A204.1 (cell line): ENCODE results near the gene FAM83C.

Experiments used
- FAIRE-seq: peaks from 2 replicates; lab custom pipeline; 2012; peaks lifted over from hg19 to GRCh38; lab: Jason Lieb, UNC

The FAM83C gene

DNA sequence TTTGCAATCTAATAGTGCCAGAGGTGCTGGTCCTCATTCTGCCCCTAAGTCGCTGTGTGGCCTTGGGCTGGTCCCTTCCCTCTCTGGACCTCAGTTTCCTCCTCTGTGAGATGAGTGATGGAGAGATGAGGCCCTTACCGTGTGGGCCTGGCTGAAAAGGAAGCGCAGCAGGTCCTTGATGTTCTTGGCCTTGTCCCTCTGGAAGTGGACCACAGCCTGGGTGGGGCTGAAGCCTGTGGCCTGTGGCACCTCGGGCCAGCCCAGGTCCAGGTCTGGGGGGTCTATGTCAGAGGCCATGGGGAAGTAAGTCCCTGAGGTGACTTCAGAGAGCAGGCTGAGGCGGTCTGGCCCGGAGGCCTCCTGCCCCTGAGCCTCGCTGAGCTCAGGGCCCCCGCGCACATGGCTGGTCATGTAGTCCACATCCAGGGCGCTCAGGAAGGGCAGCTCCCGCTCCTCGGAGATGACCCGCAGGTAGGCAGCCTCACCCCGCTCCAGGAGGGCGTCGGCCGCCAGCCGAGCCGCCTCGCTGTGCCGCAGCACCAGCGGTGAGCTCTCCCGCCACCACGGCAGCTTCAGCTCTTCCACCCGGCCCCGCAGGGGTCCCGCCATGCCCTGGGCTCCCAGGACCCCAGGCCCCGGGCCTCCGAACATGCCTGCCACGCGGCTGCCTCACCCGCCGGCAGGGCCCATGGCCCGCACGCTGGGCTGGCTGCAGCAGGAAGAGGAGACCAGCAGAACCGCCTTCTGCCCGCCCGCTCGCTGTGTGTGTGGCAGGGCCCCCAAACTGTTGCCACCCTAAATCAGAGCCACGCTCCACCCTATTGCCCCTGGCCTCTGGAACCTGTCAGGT is at the start of gene FAM83C:
Gene FAM83C, minus strand, starts transcription at position 772 of the 850 bp plus-strand sequence. Its CDS starts 121 bp downstream, at position 651.
- no peak for FAIRE-seq

DNA sequence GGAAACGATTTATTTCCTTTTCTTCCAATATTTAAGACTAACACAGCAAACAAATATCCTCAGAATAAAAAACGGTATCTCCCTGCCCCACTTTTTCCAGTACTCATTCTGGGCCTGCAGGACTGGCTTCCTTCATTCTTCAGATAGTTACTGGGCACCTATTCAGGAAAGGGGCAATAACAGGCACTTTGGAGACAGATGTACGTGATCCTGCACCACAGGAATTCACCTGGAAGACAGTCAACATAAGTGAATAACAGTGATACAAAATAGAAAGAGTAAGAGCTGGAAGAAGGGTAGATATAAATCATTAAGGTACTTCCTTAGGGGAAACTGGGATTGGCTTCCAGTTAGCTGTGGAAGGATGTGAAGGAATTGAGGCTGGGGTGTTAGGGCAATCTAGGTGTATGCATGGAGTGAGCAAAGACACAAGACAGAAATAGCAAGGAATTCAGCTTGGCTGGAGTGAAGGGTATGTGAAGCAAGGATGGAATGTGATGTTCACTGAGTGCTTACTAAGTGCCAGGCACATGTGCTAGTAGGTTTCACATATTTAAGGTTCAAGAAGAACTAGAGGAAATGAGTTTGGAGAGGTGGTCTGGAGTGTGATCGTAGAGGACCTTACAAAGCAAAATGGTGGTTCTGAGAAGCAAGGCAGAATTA is 49.3 kb upstream of the FAM83C start:
- no peak for FAIRE-seq

DNA sequence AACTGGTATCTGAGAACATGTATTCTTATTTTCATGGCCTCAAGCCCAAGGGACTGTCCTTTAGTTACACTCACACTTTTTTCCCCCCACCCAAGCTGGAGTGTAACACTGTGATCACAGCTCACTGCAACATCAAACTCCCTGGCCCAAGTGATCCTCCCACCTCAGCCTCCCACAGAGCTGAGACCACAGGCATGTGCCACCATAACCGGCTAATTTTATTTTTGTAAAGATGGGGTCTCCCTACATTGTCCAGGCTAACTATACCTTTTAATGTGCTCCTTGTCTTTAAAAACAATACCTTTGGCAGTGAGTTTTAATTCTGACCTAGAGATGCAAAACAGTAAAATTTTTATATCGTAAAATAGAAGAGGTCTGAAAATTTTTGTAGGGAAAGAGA is 48.2 kb upstream of the FAM83C start:
- FAIRE-seq, result no peak

GRCh38 chr20:35339636-35340035 is 47.4 kb upstream of the FAM83C start:
- no peak for FAIRE-seq

DNA sequence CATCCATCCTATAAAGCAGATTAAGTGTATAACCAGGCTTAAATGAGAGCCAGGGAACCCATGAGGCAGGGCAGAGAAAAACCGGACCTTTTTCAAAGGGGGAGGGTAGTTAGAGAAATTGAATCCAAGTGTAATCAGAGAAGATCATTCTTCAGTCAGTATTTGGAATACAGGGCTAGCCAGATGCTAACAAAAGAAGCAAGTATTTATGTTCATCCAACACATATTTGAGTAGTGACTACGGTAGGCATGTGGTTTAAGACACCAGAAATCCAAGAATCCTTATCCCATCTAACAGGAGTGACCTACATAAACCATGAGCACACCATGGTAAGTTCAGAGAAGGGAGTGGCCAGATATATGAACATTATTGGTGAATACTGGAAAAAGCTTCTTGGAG is 46.8 kb upstream of the FAM83C start:
- FAIRE-seq, result no peak

GRCh38 chr20:35334311-35335101 is 42.3 kb upstream of the FAM83C start:
- FAIRE-seq, result no peak

DNA sequence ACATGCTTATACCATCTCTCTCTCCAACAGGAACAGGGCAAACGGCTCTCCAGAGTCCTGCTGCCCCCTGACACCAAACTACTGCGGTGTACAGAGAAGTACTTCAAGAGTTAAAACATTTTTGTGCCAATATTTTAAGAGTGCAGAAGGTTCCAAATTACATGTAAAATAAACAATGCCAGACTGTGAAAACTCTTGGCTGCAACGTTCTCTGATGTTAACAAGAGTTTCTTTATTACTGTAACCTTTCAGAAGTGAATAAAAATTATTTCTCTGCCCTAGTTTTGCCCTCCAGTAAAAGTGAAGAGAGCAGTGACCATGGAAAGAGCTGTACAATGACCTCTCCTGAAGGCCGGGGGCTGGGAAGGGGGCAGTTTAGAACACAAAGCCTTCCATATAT is 41.4 kb upstream of the FAM83C start:
- FAIRE-seq, result no peak

GRCh38 chr20:35332540-35333200 is 40.4 kb upstream of the FAM83C start:
- no peak for FAIRE-seq

- no peak for FAIRE-seq
Observed at GRCh38 chr20:35329435-35330139, 37.4 kb upstream of the FAM83C start.

DNA sequence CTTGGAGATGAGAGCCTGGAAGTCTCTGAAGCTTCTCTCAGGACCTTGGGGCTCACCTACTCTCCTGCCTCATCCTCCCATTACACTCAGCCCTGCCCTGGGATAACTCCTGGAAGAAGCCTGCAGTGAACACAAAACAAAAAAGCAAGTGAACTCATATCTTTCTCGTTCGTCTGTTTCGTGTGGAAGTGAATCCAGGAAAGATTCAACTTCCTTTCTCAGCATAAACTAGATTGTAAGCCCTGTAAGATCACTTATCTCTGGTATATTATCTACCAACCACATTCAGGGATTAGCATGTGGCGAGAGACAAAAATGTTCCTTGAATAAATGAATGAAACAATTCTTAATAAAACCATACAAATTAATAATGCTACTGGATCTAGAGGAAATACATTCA is 36.5 kb upstream of the FAM83C start:
- FAIRE-seq, result no peak

GRCh38 chr20:35328095-35328685 is 36.0 kb upstream of the FAM83C start:
- FAIRE-seq, result no peak

GRCh38 chr20:35327074-35327976 is 35.1 kb upstream of the FAM83C start:
- FAIRE-seq, result no peak

GRCh38 chr20:35326740-35327073 is 34.5 kb upstream of the FAM83C start:
- no peak for FAIRE-seq

DNA sequence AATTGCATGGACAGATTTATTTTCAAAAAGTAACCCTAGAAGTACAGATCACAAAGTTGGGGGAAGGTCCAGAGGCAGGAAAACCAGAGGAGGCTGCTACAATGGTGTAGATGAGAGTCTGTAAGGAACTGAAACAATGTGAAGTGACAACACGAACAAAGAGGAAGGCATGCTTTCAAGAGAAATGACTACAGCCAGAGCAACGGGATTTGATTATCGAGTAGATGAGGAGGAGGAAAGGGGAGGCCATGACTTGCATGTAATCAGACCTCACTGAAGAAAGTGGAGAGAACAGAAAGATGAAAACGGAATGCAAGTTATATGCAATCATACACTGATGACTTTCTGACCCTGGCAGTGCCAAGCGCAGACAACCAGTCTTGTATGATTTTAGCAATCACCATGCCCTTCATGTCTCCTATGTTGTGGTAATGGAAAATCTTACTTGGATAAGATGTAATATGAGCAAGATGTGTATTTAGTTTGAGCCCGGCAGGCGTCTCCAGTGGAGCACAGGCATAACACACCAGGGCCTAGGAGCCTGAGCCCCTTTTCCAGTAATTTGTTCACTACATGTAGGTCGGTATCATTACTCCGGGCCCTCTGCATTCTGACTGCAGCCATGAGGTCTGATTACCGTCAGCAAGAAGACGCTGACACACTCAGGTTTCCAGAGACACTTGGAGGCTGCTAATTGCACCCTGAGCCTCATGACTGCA is 34.0 kb upstream of the FAM83C start:
- FAIRE-seq, result no peak

DNA sequence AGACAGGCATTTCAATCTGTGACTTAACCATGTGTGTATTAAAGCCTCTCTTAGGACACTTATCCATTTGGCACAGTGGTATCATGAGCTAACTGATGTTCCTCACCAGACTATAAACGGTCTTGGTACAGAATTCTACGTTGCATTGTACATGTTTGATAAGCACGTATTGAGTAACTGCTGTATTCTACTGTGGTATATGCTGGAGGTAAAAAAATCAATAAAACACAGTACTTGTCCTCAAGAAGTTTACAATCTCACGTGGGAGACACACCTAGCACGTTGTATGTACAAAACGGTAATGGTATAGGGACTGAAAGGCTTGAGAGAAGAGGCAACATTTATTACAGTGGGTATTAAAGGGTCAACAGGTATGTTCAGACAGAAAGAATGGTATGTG is 33.2 kb upstream of the FAM83C start:
- no peak for FAIRE-seq

DNA sequence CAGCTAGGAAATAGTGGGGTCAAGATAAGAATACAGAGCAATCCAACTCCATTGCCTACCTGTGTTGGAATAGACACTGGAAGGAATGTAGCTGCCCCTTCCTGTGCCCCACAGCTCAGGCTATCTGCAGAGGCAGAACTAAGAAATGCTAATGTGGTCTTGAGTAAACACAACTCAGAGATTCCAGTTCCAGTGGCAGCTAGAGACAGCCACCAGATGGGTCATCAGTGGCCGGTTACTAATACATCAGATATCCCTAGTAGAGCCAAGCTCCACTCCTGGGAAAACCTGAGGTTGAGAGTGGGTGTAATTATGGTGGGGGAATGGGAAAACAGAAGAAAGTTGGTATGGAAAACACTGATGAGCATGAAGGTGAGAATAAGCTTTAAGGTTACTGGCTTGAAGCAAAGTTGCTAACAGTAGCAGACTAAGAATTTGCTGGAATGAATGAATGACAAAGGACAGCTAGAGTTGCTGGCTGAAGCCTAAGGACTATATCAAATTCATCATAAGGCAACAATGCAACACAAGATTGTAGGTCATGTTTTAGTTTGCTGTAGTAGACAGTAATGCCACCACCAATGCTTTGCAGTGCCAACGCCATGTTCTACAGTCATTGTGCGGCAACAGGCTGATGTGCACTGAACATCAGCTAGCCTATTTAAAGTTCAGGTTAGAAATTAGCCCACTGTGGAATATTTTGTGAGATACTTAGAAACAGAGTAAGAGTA is 28.3 kb upstream of the FAM83C start:
- FAIRE-seq, result no peak

- FAIRE-seq, result no peak
Observed at GRCh38 chr20:35319871-35320197, 27.6 kb upstream of the FAM83C start.

DNA sequence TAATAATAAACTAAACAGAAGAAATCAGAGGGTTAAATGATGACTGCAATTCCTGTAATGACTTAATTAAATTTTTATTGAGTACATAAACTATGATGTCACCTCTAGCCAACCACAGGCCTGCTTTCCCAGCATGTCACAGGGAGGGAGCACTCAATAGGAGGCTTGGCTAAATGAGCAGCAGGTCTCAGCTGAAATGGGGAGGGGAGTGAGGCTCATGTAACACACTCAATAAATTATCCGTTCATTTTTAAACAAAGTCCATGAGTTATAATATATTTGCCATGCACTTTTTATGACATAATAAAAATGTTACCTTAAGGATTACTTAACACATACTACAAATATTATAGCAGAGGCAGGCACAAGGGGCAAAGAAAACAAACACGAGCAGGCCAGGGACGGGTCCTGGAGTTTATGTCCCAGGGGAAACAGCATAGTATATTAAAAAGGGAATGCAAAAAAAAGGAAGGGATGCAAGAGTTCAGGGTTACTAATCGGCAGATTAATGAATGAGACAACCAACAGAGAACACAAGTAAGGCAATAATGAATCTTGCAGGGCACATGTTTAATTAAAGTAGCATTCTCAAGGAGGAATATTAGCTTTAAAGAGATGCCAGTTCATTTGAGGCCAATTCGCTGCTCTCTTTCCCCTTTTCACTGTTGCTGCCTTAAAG is 27.1 kb upstream of the FAM83C start:
- FAIRE-seq, result no peak
